Endothelial cell (in vitro differentiated cells): ENCODE measurements around the gene ADD3. TPM values are rescaled to one million over a fixed set of nuclear protein-coding genes. Genes with fewer than 3 reads are reported as not detected.

Source experiments
- DNase-seq: peaks from one replicate; pipeline ENCODE4 v3.0.0; 2021; ENCODE audit warnings: low spot score
- H3K27ac Mint-ChIP-seq: one replicate; pipeline ENCODE4 v1.8.0; 2021; ENCODE audit warnings: mixed read lengths, inconsistent platforms; ENCODE audit not compliant: unreplicated experiment
- H3K27me3 Mint-ChIP-seq: one replicate; pipeline ENCODE4 v1.8.0; 2021; ENCODE audit warnings: mild to moderate bottlenecking, moderate library complexity, mixed read lengths, inconsistent platforms; ENCODE audit not compliant: unreplicated experiment
- H3K36me3 Mint-ChIP-seq: one replicate; pipeline ENCODE4 v1.8.0; 2021; ENCODE audit warnings: mild to moderate bottlenecking, low read depth, mixed read lengths, inconsistent platforms; ENCODE audit not compliant: unreplicated experiment
- H3K4me1 Mint-ChIP-seq: one replicate; pipeline ENCODE4 v1.8.0; 2021; ENCODE audit warnings: mild to moderate bottlenecking, mixed read lengths, inconsistent platforms; ENCODE audit not compliant: unreplicated experiment
- H3K4me3 Mint-ChIP-seq: one replicate; pipeline ENCODE4 v1.8.0; 2021; ENCODE audit warnings: mild to moderate bottlenecking, mixed read lengths, inconsistent platforms; ENCODE audit not compliant: unreplicated experiment
- H3K9me3 Mint-ChIP-seq: one replicate; pipeline ENCODE4 v1.8.0; 2021; ENCODE audit warnings: mixed read lengths, inconsistent platforms; ENCODE audit not compliant: unreplicated experiment
- CTCF ChIP-seq: fragments of 200-600 bp; sonication (generic); IDR thresholded peaks from one replicate; pipeline ENCODE4 v1.5.0; 2021; ENCODE audit warnings: antibody characterized with exemption; ENCODE audit not compliant: unreplicated experiment
- total RNA-seq: library from RNA; stranded (reverse); fragmentation: NEBNext Ultra II Directional; extraction: Animal tissue kit (Norgen Biotek cat#: 25700); gene quantifications from one replicate; pipeline ENCODE4 v1.2.1, GENCODE V29; 2021; ENCODE audit not compliant: unreplicated experiment

ADD3 gene
- total RNA-seq, 1 donor from 2014 or later, result 125 TPM

GRCh38 chr10:110151971-110152370, 144.2 kb downstream of the ADD3 start:
- no peak overlapping the region for H3K27ac Mint-ChIP-seq
- H3K27me3 Mint-ChIP-seq, result peaks cover 17% of the 10 kb centered on the region
- no peaks in the 10 kb centered on the region for H3K9me3 Mint-ChIP-seq
- H3K4me3 Mint-ChIP-seq, result no peak overlapping the region
- peaks cover 15% of the 10 kb centered on the region for H3K4me1 Mint-ChIP-seq
- no peak for DNase-seq
- H3K36me3 Mint-ChIP-seq, result peaks cover 3% of the 10 kb centered on the region
- no peak for TF ChIP-seq CTCF

GRCh38 chr10:110153396-110153795, 145.6 kb downstream of the ADD3 start:
- H3K27me3 Mint-ChIP-seq, result peaks cover 17% of the 10 kb centered on the region
- H3K4me1 Mint-ChIP-seq, result peaks cover 16% of the 10 kb centered on the region
- no peaks in the 10 kb centered on the region for H3K9me3 Mint-ChIP-seq
- no peak for DNase-seq
- peaks cover 3% of the 10 kb centered on the region for H3K36me3 Mint-ChIP-seq
- TF ChIP-seq CTCF, result no peak
- H3K27ac Mint-ChIP-seq, result no peak overlapping the region
- no peak overlapping the region for H3K4me3 Mint-ChIP-seq

GRCh38 chr10:110156046-110156445, 148.3 kb downstream of the ADD3 start:
- Mint-ChIP-seq H3K9me3 (no peaks in the 10 kb centered on the region), H3K27ac (no peak overlapping the region), H3K36me3 (peaks cover 3% of the 10 kb centered on the region), H3K27me3 (peaks cover 12% of the 10 kb centered on the region), H3K4me1 (peaks cover 13% of the 10 kb centered on the region), H3K4me3 (no peak overlapping the region)
- no peak for DNase-seq
- TF ChIP-seq CTCF, result no peak

- Mint-ChIP-seq H3K4me1 (peaks cover 15% of the 10 kb centered on the region), H3K27me3 (peaks cover 8% of the 10 kb centered on the region), H3K4me3 (no peak overlapping the region), H3K27ac (no peak overlapping the region), H3K36me3 (no peaks in the 10 kb centered on the region), H3K9me3 (no peaks in the 10 kb centered on the region)
- DNase-seq, result no peak
- TF ChIP-seq CTCF, result no peak
These were observed 150.5 kb downstream of the ADD3 start for GRCh38 chr10:110158051-110159005.

- H3K27ac Mint-ChIP-seq, result no peak overlapping the region
- H3K9me3 Mint-ChIP-seq, result no peaks in the 10 kb centered on the region
- no peak for TF ChIP-seq CTCF
- no peaks in the 10 kb centered on the region for H3K36me3 Mint-ChIP-seq
- H3K4me1 Mint-ChIP-seq, result peaks cover 15% of the 10 kb centered on the region
- no peak overlapping the region for H3K4me3 Mint-ChIP-seq
- H3K27me3 Mint-ChIP-seq, result peaks cover 4% of the 10 kb centered on the region
- DNase-seq, result no peak
These were observed 152.3 kb downstream of the ADD3 start for GRCh38 chr10:110160081-110160480.
